ENCODE results near the gene BLM. TPM values are rescaled to one million over a fixed set of nuclear protein-coding genes. Genes with fewer than 3 reads are reported as not detected.

The BLM gene
- total RNA-seq, 2 donors from 2014 or later: 29.6 to 34.9 TPM

DNA sequence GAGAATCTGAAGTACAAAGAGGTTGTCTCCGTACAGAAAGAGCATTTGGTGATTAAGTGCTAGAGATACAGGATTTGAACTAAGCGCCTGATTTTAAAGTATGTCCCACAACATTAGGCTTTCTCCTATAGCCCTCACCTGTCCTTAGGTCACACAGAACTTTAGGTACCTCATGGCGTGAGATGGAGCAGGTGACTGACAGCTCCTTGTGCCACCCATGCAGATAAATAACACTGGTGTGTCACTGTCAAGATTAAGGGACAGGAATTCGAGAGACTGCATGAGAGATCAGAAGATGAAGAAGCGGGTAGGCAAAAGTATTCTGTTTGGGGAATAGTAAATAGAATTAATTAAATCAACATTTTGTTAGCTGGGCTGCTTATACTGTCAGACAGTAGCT lies 1.1 kb downstream of the BLM start:
- Histone ChIP-seq H3K4me1 (ENCODE audit: control insufficient read depth, insufficient read depth, low read length) (no peaks in the 10 kb centered on the region), H3K4me3 (ENCODE audit: low read length) (peak overlapping the region; percentile 97), H3K27me3 (ENCODE audit: control insufficient read depth, insufficient read depth, low read length, poor library complexity, severe bottlenecking) (no peaks in the 10 kb centered on the region), H3K36me3 (ENCODE audit: control insufficient read depth, insufficient read depth, low read length) (no peaks in the 10 kb centered on the region), H3K9me3 (ENCODE audit: control insufficient read depth, low read length) (no peaks in the 10 kb centered on the region), H3K9ac (ENCODE audit: extremely low read depth, low read length, poor library complexity, severe bottlenecking) (no peak overlapping the region), H3K27ac (ENCODE audit: low read depth, low read length) (no peak overlapping the region)
- Mint-ChIP-seq H3K4me1 (peaks cover 13% of the 10 kb centered on the region), H3K27me3 (ENCODE audit: insufficient read depth) (no peaks in the 10 kb centered on the region), H3K27ac (no peak overlapping the region), H3K36me3 (ENCODE audit: low read depth) (peaks cover 2% of the 10 kb centered on the region), H3K4me3 (peak overlapping the region; percentile 96), H3K9me3 (no peaks in the 10 kb centered on the region)
- DNase-seq: no peak
- 78 to 88% methylated on average over 5 of the region's 5 CpGs for WGBS, 2 experiments (ENCODE audit: insufficient coverage in 1 of 2, insufficient read length in 1 of 2)
- TF ChIP-seq, protein P1, sequence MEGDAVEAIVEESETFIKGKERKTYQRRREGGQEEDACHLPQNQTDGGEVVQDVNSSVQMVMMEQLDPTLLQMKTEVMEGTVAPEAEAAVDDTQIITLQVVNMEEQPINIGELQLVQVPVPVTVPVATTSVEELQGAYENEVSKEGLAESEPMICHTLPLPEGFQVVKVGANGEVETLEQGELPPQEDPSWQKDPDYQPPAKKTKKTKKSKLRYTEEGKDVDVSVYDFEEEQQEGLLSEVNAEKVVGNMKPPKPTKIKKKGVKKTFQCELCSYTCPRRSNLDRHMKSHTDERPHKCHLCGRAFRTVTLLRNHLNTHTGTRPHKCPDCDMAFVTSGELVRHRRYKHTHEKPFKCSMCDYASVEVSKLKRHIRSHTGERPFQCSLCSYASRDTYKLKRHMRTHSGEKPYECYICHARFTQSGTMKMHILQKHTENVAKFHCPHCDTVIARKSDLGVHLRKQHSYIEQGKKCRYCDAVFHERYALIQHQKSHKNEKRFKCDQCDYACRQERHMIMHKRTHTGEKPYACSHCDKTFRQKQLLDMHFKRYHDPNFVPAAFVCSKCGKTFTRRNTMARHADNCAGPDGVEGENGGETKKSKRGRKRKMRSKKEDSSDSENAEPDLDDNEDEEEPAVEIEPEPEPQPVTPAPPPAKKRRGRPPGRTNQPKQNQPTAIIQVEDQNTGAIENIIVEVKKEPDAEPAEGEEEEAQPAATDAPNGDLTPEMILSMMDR (conservative IDR thresholded peaks at IDR 0.05): no peak

DNA sequence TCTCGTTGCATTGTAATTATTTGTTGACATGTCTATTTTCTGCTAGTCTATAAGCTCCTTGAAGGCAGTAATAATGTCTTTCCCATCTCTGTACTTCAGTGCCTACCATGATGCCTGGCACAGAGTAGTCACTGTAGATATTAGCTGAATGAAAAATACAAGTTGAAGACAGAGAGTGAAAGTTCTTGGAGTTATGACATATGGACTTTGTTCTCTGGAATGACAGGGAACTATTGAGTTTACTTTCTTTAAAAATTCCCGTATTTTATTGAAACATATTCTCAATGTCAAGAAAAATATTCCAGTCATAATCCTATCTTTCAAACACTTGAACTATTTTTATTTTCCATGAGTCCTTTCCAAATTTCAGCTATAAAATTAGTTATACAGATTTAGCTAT lies 3.0 kb downstream of the BLM start:
- TF ChIP-seq, protein P1 (conservative IDR thresholded peaks at IDR 0.05): no peak
- no peaks in the 10 kb centered on the region for H3K27me3 Mint-ChIP-seq (ENCODE audit: insufficient read depth)
- peaks cover 12% of the 10 kb centered on the region for H3K36me3 Mint-ChIP-seq (ENCODE audit: low read depth)

DNA sequence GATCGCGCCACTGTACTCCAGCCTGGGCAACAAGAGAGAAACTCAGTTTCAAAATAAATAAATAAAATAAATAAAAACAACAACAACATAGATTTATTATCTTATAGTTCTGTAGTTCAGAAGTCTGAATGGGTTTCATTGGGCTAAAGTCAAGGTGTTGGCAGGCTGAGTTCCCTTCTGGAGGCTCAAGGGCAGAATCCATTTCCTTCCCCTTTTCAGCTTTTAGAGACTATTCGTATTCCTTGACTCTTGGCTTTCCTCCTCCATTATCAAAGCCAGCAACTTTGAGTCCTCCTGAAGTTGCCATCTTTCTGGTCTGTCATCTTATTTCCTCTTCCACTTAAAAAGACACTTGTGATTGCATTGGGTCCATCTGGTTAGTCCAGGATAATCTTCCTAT lies 12.1 kb downstream of the BLM start:
- Mint-ChIP-seq H3K4me1 (no peaks in the 10 kb centered on the region), H3K36me3 (ENCODE audit: low read depth) (peaks cover 32% of the 10 kb centered on the region), H3K27ac (no peak overlapping the region), H3K9me3 (no peaks in the 10 kb centered on the region), H3K27me3 (ENCODE audit: insufficient read depth) (no peaks in the 10 kb centered on the region), H3K4me3 (no peak overlapping the region)
- TF ChIP-seq, protein P1 (conservative IDR thresholded peaks at IDR 0.05): no peak
- Histone ChIP-seq H3K9ac (ENCODE audit: extremely low read depth, low read length, poor library complexity, severe bottlenecking) (no peak overlapping the region), H3K27me3 (ENCODE audit: control insufficient read depth, insufficient read depth, low read length, poor library complexity, severe bottlenecking) (no peaks in the 10 kb centered on the region), H3K27ac (ENCODE audit: low read depth, low read length) (no peak overlapping the region), H3K4me3 (ENCODE audit: low read length) (no peak overlapping the region), H3K9me3 (ENCODE audit: control insufficient read depth, low read length) (peaks cover 8% of the 10 kb centered on the region), H3K36me3 (ENCODE audit: control insufficient read depth, insufficient read depth, low read length) (peaks cover 19% of the 10 kb centered on the region), H3K4me1 (ENCODE audit: control insufficient read depth, insufficient read depth, low read length) (no peaks in the 10 kb centered on the region)
- DNase-seq: no peak
- WGBS, 2 experiments (ENCODE audit: insufficient coverage in 1 of 2, insufficient read length in 1 of 2): 95 to 100% methylated on average over 1 of the region's 3 CpGs

More for the DNA sequence above, 3.0 kb downstream of the BLM start:
- no peak overlapping the region for H3K9ac ChIP-seq (ENCODE audit: extremely low read depth, low read length, poor library complexity, severe bottlenecking)
- no peak overlapping the region for H3K4me3 Mint-ChIP-seq
- peaks cover 13% of the 10 kb centered on the region for H3K4me1 Mint-ChIP-seq
- no peak overlapping the region for H3K27ac ChIP-seq (ENCODE audit: low read depth, low read length)
- H3K27ac Mint-ChIP-seq: no peak overlapping the region
- H3K9me3 ChIP-seq (ENCODE audit: control insufficient read depth, low read length): no peaks in the 10 kb centered on the region
- H3K27me3 ChIP-seq (ENCODE audit: control insufficient read depth, insufficient read depth, low read length, poor library complexity, severe bottlenecking): no peaks in the 10 kb centered on the region
- 97 to 100% methylated on average over 1 to 2 of the region's 2 CpGs for WGBS, 2 experiments (ENCODE audit: insufficient coverage in 1 of 2, insufficient read length in 1 of 2)
- H3K9me3 Mint-ChIP-seq: no peaks in the 10 kb centered on the region
- no peak overlapping the region for H3K4me3 ChIP-seq (ENCODE audit: low read length)
- peaks cover 8% of the 10 kb centered on the region for H3K36me3 ChIP-seq (ENCODE audit: control insufficient read depth, insufficient read depth, low read length)
- no peak for DNase-seq
- H3K4me1 ChIP-seq (ENCODE audit: control insufficient read depth, insufficient read depth, low read length): no peaks in the 10 kb centered on the region

Data from endodermal cell (in vitro differentiated cells).